ENCODE data around the gene SOBP. TPM values are rescaled to one million over a fixed set of nuclear protein-coding genes. Genes with fewer than 3 reads are reported as not detected.

The SOBP gene
- total and polyA plus RNA-seq, 2 donors (not counting 1 experiment from before 2014, with no cell fraction given) = 0.82 to 1.5 TPM

GRCh38 chr6:107547451-107547840, 57.5 kb downstream of the SOBP start:
- POLR2A ChIA-PET = no interaction called here
- Histone ChIP-seq H3K4me3 (ENCODE audit: control extremely low read depth in 1 of 5, extremely low read depth in 1 of 5, insufficient read depth in 1 of 5, low read depth in 2 of 5, low read length in 4 of 5) (no peak overlapping the region), H3K9me3 (ENCODE audit: control extremely low read depth in 1 of 3, control insufficient read depth in 2 of 3, insufficient read depth in 1 of 3, low read length in 2 of 3) (no peaks in the 10 kb centered on the region), H3K27ac (ENCODE audit: low read length in 2 of 2) (no peak overlapping the region), H3K79me2 (ENCODE audit: control insufficient read depth, insufficient read depth, low read length) (no peaks in the 10 kb centered on the region), H3K27me3 (replicated peaks in 1 of 4; ENCODE audit: control extremely low read depth in 1 of 4, control insufficient read depth in 3 of 4, insufficient read depth in 4 of 4, low read length in 3 of 4) (peaks cover 0 to 11% (median 0%) of the 10 kb centered on the region in 4 experiments), H3K9ac (ENCODE audit: low read length) (no peak overlapping the region), H4K20me1 (ENCODE audit: control insufficient read depth, insufficient read depth, low read length, poor library complexity, severe bottlenecking) (no peaks in the 10 kb centered on the region), H2AFZ (ENCODE audit: insufficient read depth, low read depth, low read length, poor library complexity, severe bottlenecking) (no peak overlapping the region), H3K36me3 (replicated peaks in 1 of 2; ENCODE audit: control extremely low read depth in 1 of 2, control insufficient read depth in 1 of 2, extremely low read depth in 1 of 2, insufficient read depth in 2 of 2, low read length in 1 of 2) (no peaks in the 10 kb centered on the region), H3K4me2 (replicated peaks; ENCODE audit: low read depth, low read length, poor library complexity, severe bottlenecking) (no peak overlapping the region), H3K4me1 (ENCODE audit: control insufficient read depth in 2 of 2, insufficient read depth in 2 of 2, low read length in 2 of 2) (peaks cover 15% of the 10 kb centered on the region in 2 donors)
- Mint-ChIP-seq H3K4me3 (no peak overlapping the region), H3K4me1 (peaks cover 15% of the 10 kb centered on the region), H3K27me3 (peaks cover 7% of the 10 kb centered on the region), H3K27ac (no peak overlapping the region), H3K9me3 (ENCODE audit: insufficient read depth) (no peaks in the 10 kb centered on the region)
- no CpG with 5 or more reads among the region's 2 CpGs for WGBS (ENCODE audit: insufficient coverage)
- CTCF ChIA-PET = no interaction called here
- intact Hi-C loops (cut with micrococcal nuclease) = no loop called here
- ATAC-seq (ENCODE audit: low read depth) (no peak), DNase-seq (no peak)
- TF ChIP-seq CTCF (IDR thresholded peaks at IDR 0.05) (no peak), EZH2 (IDR thresholded peaks at IDR 0.05; ENCODE audit: borderline replicate concordance, insufficient read depth, low read depth, low read length, poor library complexity, severe bottlenecking) (no peak)

- H3K36me3 ChIP-seq (replicated peaks in 1 of 2; ENCODE audit: control extremely low read depth in 1 of 2, control insufficient read depth in 1 of 2, extremely low read depth in 1 of 2, insufficient read depth in 2 of 2, low read length in 1 of 2) = no peaks in the 10 kb centered on the region
- Mint-ChIP-seq H3K27ac (peak overlapping the region; percentile 28), H3K9me3 (ENCODE audit: insufficient read depth) (no peaks in the 10 kb centered on the region), H3K27me3 (peaks cover under 1% of the 10 kb centered on the region), H3K4me1 (peaks cover 15% of the 10 kb centered on the region), H3K4me3 (peak overlapping the region; percentile 49)
- ChIA-PET CTCF (no interaction called here), POLR2A (interaction anchor here (0.5 kb wide), 1 partner anchor 1286 kb away, joined by 6 read pairs; no protein-coding TSS in a partner anchor)
- H3K27ac ChIP-seq (ENCODE audit: low read length in 2 of 2) = no peak overlapping the region
- no peaks in the 10 kb centered on the region for H4K20me1 ChIP-seq (ENCODE audit: control insufficient read depth, insufficient read depth, low read length, poor library complexity, severe bottlenecking)
- intact Hi-C loops (cut with micrococcal nuclease) = no loop called here
- WGBS (ENCODE audit: insufficient coverage) = 12% methylated on average over 2 of the region's 10 CpGs
- H3K4me3 ChIP-seq (ENCODE audit: control extremely low read depth in 1 of 5, extremely low read depth in 1 of 5, insufficient read depth in 1 of 5, low read depth in 2 of 5, low read length in 4 of 5) = no peak overlapping the region
- H3K4me2 ChIP-seq (replicated peaks; ENCODE audit: low read depth, low read length, poor library complexity, severe bottlenecking) = peak overlapping the region; percentile 48
- no peak for TF ChIP-seq EZH2 (IDR thresholded peaks at IDR 0.05; ENCODE audit: borderline replicate concordance, insufficient read depth, low read depth, low read length, poor library complexity, severe bottlenecking)
- no peak for TF ChIP-seq CTCF (IDR thresholded peaks at IDR 0.05)
- peak; percentile 23 for DNase-seq
- H3K27me3 ChIP-seq (replicated peaks in 1 of 4; ENCODE audit: control extremely low read depth in 1 of 4, control insufficient read depth in 3 of 4, insufficient read depth in 4 of 4, low read length in 3 of 4) = no peaks in the 10 kb centered on the region
- H3K9ac ChIP-seq (ENCODE audit: low read length) = peak overlapping the region; percentile 16
- H3K4me1 ChIP-seq (ENCODE audit: control insufficient read depth in 2 of 2, insufficient read depth in 2 of 2, low read length in 2 of 2) = peaks cover 15% of the 10 kb centered on the region in 2 donors
- H3K9me3 ChIP-seq (ENCODE audit: control extremely low read depth in 1 of 3, control insufficient read depth in 2 of 3, insufficient read depth in 1 of 3, low read length in 2 of 3) = no peaks in the 10 kb centered on the region
- no peaks in the 10 kb centered on the region for H3K79me2 ChIP-seq (ENCODE audit: control insufficient read depth, insufficient read depth, low read length)
- H2AFZ ChIP-seq (ENCODE audit: insufficient read depth, low read depth, low read length, poor library complexity, severe bottlenecking) = peak overlapping the region; percentile 30
- ATAC-seq (ENCODE audit: low read depth) = peak; percentile 45
Observed at GRCh38 chr6:107550241-107550840, 60.4 kb downstream of the SOBP start.
